Activated naive CD8-positive, alpha-beta T cell treated with anti-CD3 and anti-CD28 coated beads, Interleukin-2, amount 10 ng/mL, durations not matched to agents 7 days and 5 days (primary cell): ENCODE data around the gene UQCR11. TPM values are rescaled to one million over a fixed set of nuclear protein-coding genes. Genes with fewer than 3 reads are reported as not detected.

Experiments
- ATAC-seq: fragments of 150-1000 bp; cut with Tn5 transposase; one replicate; pipeline ENCODE4 v1.10.0; 2021; ENCODE audit warnings: low read depth, moderate library complexity
- POLR2A ChIA-PET: fragments of 350-600 bp; sonication (Branson Sonifier 250); formaldehyde crosslinking; loops from one replicate; lab custom pipeline; 2021; ENCODE audit warnings: antibody characterized with exemption; lab: Charles Lee
- DNase-seq: peaks from one replicate; pipeline ENCODE4 v3.0.0; 2021
- H3K27ac Mint-ChIP-seq: one replicate; pipeline ENCODE4 v1.8.0; 2022; ENCODE audit warnings: mild to moderate bottlenecking, mixed read lengths
- H3K27me3 Mint-ChIP-seq: one replicate; pipeline ENCODE4 v1.8.0; 2022; ENCODE audit warnings: mild to moderate bottlenecking, moderate library complexity, mixed read lengths
- H3K36me3 Mint-ChIP-seq: one replicate; pipeline ENCODE4 v1.8.0; 2021; ENCODE audit warnings: mild to moderate bottlenecking, mixed read lengths
- H3K4me1 Mint-ChIP-seq: one replicate; pipeline ENCODE4 v1.8.0; 2021; ENCODE audit warnings: mixed read lengths
- H3K4me3 Mint-ChIP-seq: one replicate; pipeline ENCODE4 v1.8.0; 2022; ENCODE audit warnings: mild to moderate bottlenecking, moderate library complexity, mixed read lengths
- H3K9me3 Mint-ChIP-seq: one replicate; pipeline ENCODE4 v1.8.0; 2021; ENCODE audit warnings: mixed read lengths
- total RNA-seq, 2 experiments: library from RNA; stranded (reverse); gene quantifications; one replicate each; pipeline ENCODE4 v1.2.3, GENCODE V29; 2021

Gene UQCR11
- total RNA-seq, 2 experiments from 2014 or later = 176 to 181 TPM

GRCh38 chr19:1587872-1588271 lies 17.4 kb downstream of the UQCR11 start:
- H3K36me3 Mint-ChIP-seq = peaks cover 3% of the 10 kb centered on the region
- H3K4me3 Mint-ChIP-seq = no peak overlapping the region
- no peaks in the 10 kb centered on the region for H3K9me3 Mint-ChIP-seq
- peaks cover 14% of the 10 kb centered on the region for H3K4me1 Mint-ChIP-seq
- POLR2A ChIA-PET = interaction anchor here (0.8 to 1.6 kb wide), 2 partner anchors 13 to 18 kb away, joined by 3 read pairs; no protein-coding TSS in a partner anchor
- no peaks in the 10 kb centered on the region for H3K27me3 Mint-ChIP-seq
- no peak overlapping the region for H3K27ac Mint-ChIP-seq
- DNase-seq = no peak
- ATAC-seq = no peak

- Mint-ChIP-seq H3K27ac (no peak overlapping the region), H3K4me1 (peaks cover 4% of the 10 kb centered on the region), H3K27me3 (no peaks in the 10 kb centered on the region), H3K9me3 (no peaks in the 10 kb centered on the region), H3K4me3 (no peak overlapping the region), H3K36me3 (peaks cover 3% of the 10 kb centered on the region)
- ATAC-seq (no peak), DNase-seq (no peak)
- POLR2A ChIA-PET = interaction anchor here (0.5 kb wide), 1 partner anchor 578 kb away, joined by 3 read pairs; the partner anchor contains the start of gene DOT1L
Observed at GRCh38 chr19:1585243-1585580, 20.1 kb downstream of the UQCR11 start.

- no peak overlapping the region for H3K27ac Mint-ChIP-seq
- H3K9me3 Mint-ChIP-seq = no peaks in the 10 kb centered on the region
- DNase-seq = no peak
- peaks cover 1% of the 10 kb centered on the region for H3K36me3 Mint-ChIP-seq
- peaks cover 3% of the 10 kb centered on the region for H3K4me1 Mint-ChIP-seq
- no peak for ATAC-seq
- no peak overlapping the region for H3K4me3 Mint-ChIP-seq
- POLR2A ChIA-PET = no interaction called here
- no peaks in the 10 kb centered on the region for H3K27me3 Mint-ChIP-seq
Observed at GRCh38 chr19:1584500-1585242, 20.6 kb downstream of the UQCR11 start.

GRCh38 chr19:1582201-1582600 lies 23.1 kb downstream of the UQCR11 start:
- no peak overlapping the region for H3K27ac Mint-ChIP-seq
- H3K36me3 Mint-ChIP-seq = no peaks in the 10 kb centered on the region
- POLR2A ChIA-PET = interaction anchor here (1.6 kb wide), 1 partner anchor 9 kb away, joined by 5 read pairs; no protein-coding TSS in a partner anchor
- H3K4me1 Mint-ChIP-seq = no peaks in the 10 kb centered on the region
- ATAC-seq (no peak), DNase-seq (no peak)
- H3K27me3 Mint-ChIP-seq = no peaks in the 10 kb centered on the region
- H3K9me3 Mint-ChIP-seq = no peaks in the 10 kb centered on the region
- H3K4me3 Mint-ChIP-seq = no peak overlapping the region

GRCh38 chr19:1580957-1581356 lies 24.3 kb downstream of the UQCR11 start:
- no peak for ATAC-seq
- Mint-ChIP-seq H3K36me3 (no peaks in the 10 kb centered on the region), H3K4me3 (no peak overlapping the region), H3K4me1 (no peaks in the 10 kb centered on the region), H3K27ac (no peak overlapping the region), H3K9me3 (no peaks in the 10 kb centered on the region), H3K27me3 (no peaks in the 10 kb centered on the region)
- DNase-seq = no peak
- POLR2A ChIA-PET = interaction anchor here (1.6 kb wide), 1 partner anchor 10 kb away, joined by 5 read pairs; no protein-coding TSS in a partner anchor

- Mint-ChIP-seq H3K9me3 (no peaks in the 10 kb centered on the region), H3K27me3 (no peaks in the 10 kb centered on the region), H3K4me1 (no peaks in the 10 kb centered on the region), H3K36me3 (peaks cover 2% of the 10 kb centered on the region), H3K4me3 (no peak overlapping the region), H3K27ac (no peak overlapping the region)
- POLR2A ChIA-PET = no interaction called here
- ATAC-seq (no peak), DNase-seq (no peak)
Observed at GRCh38 chr19:1580382-1580781, 24.9 kb downstream of the UQCR11 start.

- H3K9me3 Mint-ChIP-seq = no peaks in the 10 kb centered on the region
- ATAC-seq (no peak), DNase-seq (no peak)
- H3K36me3 Mint-ChIP-seq = peaks cover 2% of the 10 kb centered on the region
- no peak overlapping the region for H3K27ac Mint-ChIP-seq
- no peak overlapping the region for H3K4me3 Mint-ChIP-seq
- H3K4me1 Mint-ChIP-seq = no peaks in the 10 kb centered on the region
- POLR2A ChIA-PET = interaction anchor here (0.6 kb wide), 1 partner anchor 32 kb away, joined by 8 read pairs; no protein-coding TSS in a partner anchor
- no peaks in the 10 kb centered on the region for H3K27me3 Mint-ChIP-seq
Observed at GRCh38 chr19:1579222-1579621, 26.0 kb downstream of the UQCR11 start.

GRCh38 chr19:1577929-1578618 lies 27.2 kb downstream of the UQCR11 start:
- peaks cover 2% of the 10 kb centered on the region for H3K36me3 Mint-ChIP-seq

GRCh38 chr19:1577090-1577928 lies 28.0 kb downstream of the UQCR11 start:
- Mint-ChIP-seq H3K4me1 (no peaks in the 10 kb centered on the region), H3K27ac (no peak overlapping the region), H3K27me3 (no peaks in the 10 kb centered on the region), H3K4me3 (no peak overlapping the region), H3K9me3 (no peaks in the 10 kb centered on the region), H3K36me3 (peaks cover 2% of the 10 kb centered on the region)
- POLR2A ChIA-PET = interaction anchor here (0.5 to 1.2 kb wide), 2 partner anchors 12 to 63 kb away, joined by 3 to 4 read pairs; no protein-coding TSS in a partner anchor
- DNase-seq (no peak), ATAC-seq (no peak)

More at GRCh38 chr19:1577929-1578618, 27.2 kb downstream of the UQCR11 start:
- POLR2A ChIA-PET = no interaction called here
- Mint-ChIP-seq H3K27ac (no peak overlapping the region), H3K4me1 (no peaks in the 10 kb centered on the region), H3K9me3 (no peaks in the 10 kb centered on the region), H3K4me3 (no peak overlapping the region), H3K27me3 (no peaks in the 10 kb centered on the region)
- DNase-seq = no peak
- ATAC-seq = no peak

GRCh38 chr19:1576242-1577089 lies 28.8 kb downstream of the UQCR11 start:
- POLR2A ChIA-PET = interaction anchor here (0.5 to 1.2 kb wide), 2 partner anchors 13 to 64 kb away, joined by 3 to 4 read pairs; no protein-coding TSS in a partner anchor
- DNase-seq (no peak), ATAC-seq (no peak)
- no peaks in the 10 kb centered on the region for H3K4me1 Mint-ChIP-seq
- peaks cover 2% of the 10 kb centered on the region for H3K36me3 Mint-ChIP-seq
- H3K27ac Mint-ChIP-seq = no peak overlapping the region
- no peaks in the 10 kb centered on the region for H3K9me3 Mint-ChIP-seq
- H3K4me3 Mint-ChIP-seq = no peak overlapping the region
- no peaks in the 10 kb centered on the region for H3K27me3 Mint-ChIP-seq

GRCh38 chr19:1575323-1576241 lies 29.7 kb downstream of the UQCR11 start:
- POLR2A ChIA-PET = no interaction called here
- H3K27me3 Mint-ChIP-seq = peaks cover 2% of the 10 kb centered on the region
- H3K4me3 Mint-ChIP-seq = no peak overlapping the region
- H3K4me1 Mint-ChIP-seq = no peaks in the 10 kb centered on the region
- DNase-seq = no peak
- H3K27ac Mint-ChIP-seq = peak overlapping the region; percentile 9
- ATAC-seq = no peak
- H3K36me3 Mint-ChIP-seq = peaks cover 2% of the 10 kb centered on the region
- H3K9me3 Mint-ChIP-seq = no peaks in the 10 kb centered on the region
